ENCODE measurements around the gene STRADB.
"Not testable (repeated sequence)": the region's sequence is repeated elsewhere in the genome, so short reads cannot be mapped to it uniquely, and the experiment has no call there.

Gene STRADB

GRCh38 chr2:201430839-201431238, 20.7 kb upstream of the STRADB start:
- DNase-seq (ENCODE audit: low read depth): no peak
- TF ChIP-seq MAX (IDR thresholded peaks at IDR 0.05; ENCODE audit: low read depth, low read length) (no peak), POLR2A (IDR thresholded peaks at IDR 0.05; ENCODE audit: extremely low read depth, insufficient read length) (no peak)

DNA sequence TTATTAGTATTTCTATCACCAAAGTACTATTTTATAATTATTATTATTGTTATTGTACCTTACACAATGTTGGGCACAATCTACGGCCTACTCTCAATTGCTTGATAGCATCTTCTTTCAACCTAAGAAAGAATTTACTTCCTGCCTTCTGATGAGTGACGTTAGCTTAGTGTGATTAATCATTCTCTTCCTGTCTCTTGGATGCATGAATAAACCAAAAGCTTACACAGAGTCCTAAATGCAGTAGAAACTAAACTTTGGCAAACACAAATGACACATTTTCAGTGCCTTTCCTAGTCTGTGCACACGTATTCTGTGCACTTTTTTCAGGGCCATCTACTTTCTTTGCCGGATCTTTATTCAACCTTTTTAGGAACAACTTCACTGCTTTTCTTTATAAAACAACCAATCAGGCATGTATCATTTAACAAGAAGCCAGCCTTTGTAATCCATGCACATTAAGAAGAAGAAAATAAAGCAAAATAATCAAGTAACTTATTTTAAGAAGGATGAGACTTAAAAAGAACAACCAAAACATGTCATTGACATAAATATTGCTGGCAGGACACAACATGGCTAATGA, 19.4 kb upstream of the STRADB start:
- DNase-seq (ENCODE audit: low read depth): peak; percentile 30
- H3K4me3 ChIP-seq (ENCODE audit: low read depth, low read length): no peak overlapping the region
- TF ChIP-seq POLR2A (IDR thresholded peaks at IDR 0.05; ENCODE audit: extremely low read depth, insufficient read length) (no peak), MYC (IDR thresholded peaks at IDR 0.05; ENCODE audit: low read depth, low read length) (no peak), CTCF (IDR thresholded peaks at IDR 0.05; ENCODE audit: low read depth, low read length) (no peak), MAX (IDR thresholded peaks at IDR 0.05; ENCODE audit: low read depth, low read length) (no peak)

More at GRCh38 chr2:201430839-201431238, 20.7 kb upstream of the STRADB start:
- H3K4me3 ChIP-seq (ENCODE audit: low read depth, low read length): no peak overlapping the region

- TF ChIP-seq MAX (IDR thresholded peaks at IDR 0.05; ENCODE audit: low read depth, low read length): no peak
- TF ChIP-seq CTCF (IDR thresholded peaks at IDR 0.05; ENCODE audit: low read depth, low read length): no peak
- TF ChIP-seq MYC (IDR thresholded peaks at IDR 0.05; ENCODE audit: low read depth, low read length): no peak
- TF ChIP-seq POLR2A (IDR thresholded peaks at IDR 0.05; ENCODE audit: extremely low read depth, insufficient read length): no peak
These were observed 18.7 kb upstream of the STRADB start for GRCh38 chr2:201432621-201433393.

GRCh38 chr2:201433394-201433995, 18.0 kb upstream of the STRADB start:
- no peak for DNase-seq (ENCODE audit: low read depth)
- H3K4me3 ChIP-seq (ENCODE audit: low read depth, low read length): no peak overlapping the region
- TF ChIP-seq MYC (IDR thresholded peaks at IDR 0.05; ENCODE audit: low read depth, low read length) (no peak), MAX (IDR thresholded peaks at IDR 0.05; ENCODE audit: low read depth, low read length) (no peak), CTCF (IDR thresholded peaks at IDR 0.05; ENCODE audit: low read depth, low read length) (no peak), POLR2A (IDR thresholded peaks at IDR 0.05; ENCODE audit: extremely low read depth, insufficient read length) (no peak)

More at GRCh38 chr2:201432621-201433393, 18.7 kb upstream of the STRADB start:
- peak; percentile 23 for DNase-seq (ENCODE audit: low read depth)
- no peak overlapping the region for H3K4me3 ChIP-seq (ENCODE audit: low read depth, low read length)

DNA sequence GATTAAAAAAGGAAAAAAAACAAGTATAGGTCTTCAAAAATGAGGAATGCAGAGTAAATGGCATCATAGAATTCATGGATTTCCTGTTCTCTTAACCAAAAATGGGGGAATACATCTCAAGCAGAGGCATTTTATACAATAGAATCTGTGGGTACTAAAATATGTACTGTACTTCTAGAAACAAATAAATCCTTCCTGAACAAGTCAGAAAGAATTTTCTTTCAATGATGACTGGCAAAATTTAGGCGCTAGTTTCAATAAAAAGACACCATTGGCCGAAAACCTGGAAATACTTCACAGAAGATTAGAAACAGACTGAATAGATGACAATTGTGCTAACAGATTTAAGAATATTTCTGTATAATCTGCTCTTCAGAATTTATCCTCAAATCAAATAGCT, 15.4 kb upstream of the STRADB start:
- DNase-seq (ENCODE audit: low read depth): no peak
- no peak overlapping the region for H3K4me3 ChIP-seq (ENCODE audit: low read depth, low read length)
- no peak for TF ChIP-seq CTCF (IDR thresholded peaks at IDR 0.05; ENCODE audit: low read depth, low read length)
- no peak for TF ChIP-seq MYC (IDR thresholded peaks at IDR 0.05; ENCODE audit: low read depth, low read length)
- TF ChIP-seq POLR2A (IDR thresholded peaks at IDR 0.05; ENCODE audit: extremely low read depth, insufficient read length): no peak
- TF ChIP-seq MAX (IDR thresholded peaks at IDR 0.05; ENCODE audit: low read depth, low read length): no peak

DNA sequence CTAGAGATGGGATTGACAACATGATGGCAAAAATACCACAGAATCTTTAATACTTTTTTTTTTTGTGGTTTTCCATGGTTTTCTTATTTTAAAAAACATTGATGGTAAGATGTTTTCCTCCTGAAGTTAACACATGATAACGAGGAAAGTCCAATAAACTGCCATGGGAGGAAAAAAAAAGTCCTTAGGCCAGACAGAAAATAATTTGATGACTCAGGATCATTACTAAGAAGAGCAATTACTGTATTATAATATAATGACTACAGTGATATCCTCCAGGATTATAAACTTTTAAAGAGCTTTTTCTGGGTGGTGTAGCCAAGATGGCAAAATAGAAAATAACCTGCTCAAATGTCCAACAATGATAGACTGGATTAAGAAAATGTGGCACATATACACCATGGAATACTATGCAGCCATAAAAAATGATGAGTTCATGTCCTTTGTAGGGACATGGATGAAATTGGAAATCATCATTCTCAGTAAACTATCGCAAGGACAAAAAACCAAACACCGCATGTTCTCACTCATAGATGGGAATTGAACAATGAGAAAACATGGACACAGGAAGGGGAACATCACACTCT, 12.1 kb upstream of the STRADB start:
- not testable (repeated sequence) for DNase-seq (ENCODE audit: low read depth)

More for the DNA sequence above, 12.1 kb upstream of the STRADB start:
- H3K4me3 ChIP-seq (ENCODE audit: low read depth, low read length): not testable (repeated sequence)
